Mammary epithelial cell (primary cell): ENCODE data around the gene LTBP2.

Experiments used
- EZH2 ChIP-seq: IDR thresholded peaks from 2 replicates; pipeline ENCODE4 v1.6.1; 2012; ENCODE audit warnings: low read length, inconsistent platforms, borderline replicate concordance
- TF ChIP-seq, protein P1 (sequence below), 2 donors: IDR thresholded peaks in 1 of 2; conservative IDR thresholded peaks in 1 of 2; 2 replicates each; pipeline ENCODE4 v1.5.1; 2011 to 2012; ENCODE audit warnings: inconsistent platforms in 2 of 2, low read length in 2 of 2, mild to moderate bottlenecking in 2 of 2, control low read depth in 1 of 2, low read depth in 1 of 2; ENCODE audit not compliant: insufficient read depth in 1 of 2; ENCODE audit errors: extremely low read depth in 1 of 2

DNA sequence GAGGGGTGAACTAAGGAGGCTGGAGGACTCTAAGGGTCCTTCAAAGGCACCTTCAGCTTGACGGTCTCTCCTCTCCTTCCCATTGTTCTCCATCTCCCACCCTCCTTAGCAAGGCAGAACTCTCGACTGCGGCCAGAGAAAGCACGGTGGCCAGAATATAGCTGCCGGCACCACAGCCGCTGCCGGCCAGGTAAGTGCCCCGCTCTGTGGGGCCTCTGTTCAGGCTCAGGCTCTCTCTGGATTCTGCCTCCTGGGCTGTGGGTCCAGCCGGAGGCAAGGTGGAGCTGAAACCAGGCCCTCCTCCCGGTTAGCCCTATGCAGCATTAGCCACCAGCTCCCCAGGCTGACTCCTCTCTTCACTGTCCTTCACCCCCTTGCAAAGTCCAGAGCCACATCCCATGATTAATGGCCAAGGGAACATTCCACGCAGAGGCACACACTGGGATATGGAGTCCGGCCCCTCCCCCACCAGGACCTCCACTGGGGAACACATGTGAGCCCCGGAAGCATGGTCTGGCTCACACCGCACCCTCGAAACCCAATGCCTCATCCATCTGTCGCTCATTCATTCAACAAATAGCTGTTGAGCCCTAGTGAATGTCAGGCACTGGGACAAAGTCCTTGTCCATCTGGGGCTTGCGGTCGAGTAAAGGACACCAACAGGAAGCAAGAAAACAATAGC, 25.2 kb downstream of the LTBP2 start:
- TF ChIP-seq, protein P1, sequence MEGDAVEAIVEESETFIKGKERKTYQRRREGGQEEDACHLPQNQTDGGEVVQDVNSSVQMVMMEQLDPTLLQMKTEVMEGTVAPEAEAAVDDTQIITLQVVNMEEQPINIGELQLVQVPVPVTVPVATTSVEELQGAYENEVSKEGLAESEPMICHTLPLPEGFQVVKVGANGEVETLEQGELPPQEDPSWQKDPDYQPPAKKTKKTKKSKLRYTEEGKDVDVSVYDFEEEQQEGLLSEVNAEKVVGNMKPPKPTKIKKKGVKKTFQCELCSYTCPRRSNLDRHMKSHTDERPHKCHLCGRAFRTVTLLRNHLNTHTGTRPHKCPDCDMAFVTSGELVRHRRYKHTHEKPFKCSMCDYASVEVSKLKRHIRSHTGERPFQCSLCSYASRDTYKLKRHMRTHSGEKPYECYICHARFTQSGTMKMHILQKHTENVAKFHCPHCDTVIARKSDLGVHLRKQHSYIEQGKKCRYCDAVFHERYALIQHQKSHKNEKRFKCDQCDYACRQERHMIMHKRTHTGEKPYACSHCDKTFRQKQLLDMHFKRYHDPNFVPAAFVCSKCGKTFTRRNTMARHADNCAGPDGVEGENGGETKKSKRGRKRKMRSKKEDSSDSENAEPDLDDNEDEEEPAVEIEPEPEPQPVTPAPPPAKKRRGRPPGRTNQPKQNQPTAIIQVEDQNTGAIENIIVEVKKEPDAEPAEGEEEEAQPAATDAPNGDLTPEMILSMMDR (conservative IDR thresholded peaks at IDR 0.05 in 1 of 2, IDR thresholded peaks at IDR 0.05 in 1 of 2; ENCODE audit: extremely low read depth in 1 of 2, insufficient read depth in 1 of 2, low read depth in 1 of 2, low read length in 2 of 2): no peak
- no peak for TF ChIP-seq EZH2
